Skeletal muscle tissue (tissue), 4 donors: ENCODE measurements around the gene CAPN10. TPM values are rescaled to one million over a fixed set of nuclear protein-coding genes. Genes with fewer than 3 reads are reported as not detected.

Experiments
- H3K27ac ChIP-seq: one replicate; pipeline ENCODE4 v1.7.0; 2013; ENCODE audit warnings: mild to moderate bottlenecking, low read depth, low read length, inconsistent platforms
- H3K27me3 ChIP-seq, 3 donors: one replicate each; pipeline ENCODE4 v1.7.0; 2013; ENCODE audit warnings: low read length in 3 of 3; ENCODE audit not compliant: control insufficient read depth in 3 of 3, insufficient read depth in 3 of 3
- H3K36me3 ChIP-seq, 3 donors: one replicate each; pipeline ENCODE4 v1.7.0; 2013; ENCODE audit warnings: low read length in 3 of 3; ENCODE audit not compliant: control insufficient read depth in 3 of 3, insufficient read depth in 3 of 3
- H3K4me1 ChIP-seq, 3 donors: one replicate each; pipeline ENCODE4 v1.7.0; 2013; ENCODE audit warnings: low read length in 3 of 3, mild to moderate bottlenecking in 3 of 3; ENCODE audit not compliant: control insufficient read depth in 3 of 3, insufficient read depth in 3 of 3
- H3K4me3 ChIP-seq, 3 donors: one replicate each; pipeline ENCODE4 v1.7.0; 2013; ENCODE audit warnings: low read length in 3 of 3
- H3K9ac ChIP-seq, 3 donors: one replicate each; pipeline ENCODE4 v1.7.0; 2013; ENCODE audit warnings: low read length in 3 of 3, mild to moderate bottlenecking in 3 of 3, moderate library complexity in 2 of 3, low read depth in 1 of 3
- H3K9me3 ChIP-seq, 3 donors: one replicate each; pipeline ENCODE4 v1.7.0; 2013; ENCODE audit warnings: low read length in 3 of 3; ENCODE audit not compliant: control insufficient read depth in 3 of 3
- total RNA-seq: library from RNA; depleted of rRNA; stranded (reverse); fragments of >200 nt; gene quantifications from one replicate; pipeline ENCODE4 v1.2.3, GENCODE V29; 2014
- donor health status: Osteomylitis.

Gene CAPN10
- total RNA-seq, 1 donor from 2014 or later = 12.0 TPM

GRCh38 chr2:240595381-240596079 lies 9.0 kb downstream of the CAPN10 start:
- Histone ChIP-seq H3K4me1 (peaks cover 7 to 16% (median 9%) of the 10 kb centered on the region in 3 donors), H3K9ac (peak overlapping the region in 1 of 3 donors; percentile 27), H3K4me3 (no peak overlapping the region), H3K27ac (no peak overlapping the region), H3K27me3 (no peaks in the 10 kb centered on the region), H3K9me3 (no peaks in the 10 kb centered on the region), H3K36me3 (peaks cover 31 to 37% (median 35%) of the 10 kb centered on the region in 3 donors)

- H3K4me1 ChIP-seq = peaks cover 7 to 16% (median 9%) of the 10 kb centered on the region in 3 donors
- H3K9me3 ChIP-seq = no peaks in the 10 kb centered on the region
- H3K9ac ChIP-seq = no peak overlapping the region
- H3K27ac ChIP-seq = no peak overlapping the region
- no peaks in the 10 kb centered on the region for H3K27me3 ChIP-seq
- peaks cover 29 to 36% (median 30%) of the 10 kb centered on the region in 3 donors for H3K36me3 ChIP-seq
- H3K4me3 ChIP-seq = peak overlapping the region in 1 of 3 donors; percentile 9
Observed at GRCh38 chr2:240596080-240596460, 9.5 kb downstream of the CAPN10 start.

GRCh38 chr2:240596491-240596931 lies 10.0 kb downstream of the CAPN10 start:
- Histone ChIP-seq H3K4me1 (peaks cover 7 to 16% (median 9%) of the 10 kb centered on the region in 3 donors), H3K9me3 (no peaks in the 10 kb centered on the region), H3K9ac (peak overlapping the region in 1 of 3 donors; percentile 3), H3K27me3 (no peaks in the 10 kb centered on the region), H3K4me3 (peak overlapping the region in 2 of 3 donors; percentile 9 to 22), H3K27ac (no peak overlapping the region), H3K36me3 (peaks cover 24 to 32% (median 29%) of the 10 kb centered on the region in 3 donors)

GRCh38 chr2:240597054-240597418 lies 10.5 kb downstream of the CAPN10 start:
- no peak overlapping the region for H3K4me3 ChIP-seq
- H3K27ac ChIP-seq = no peak overlapping the region
- no peaks in the 10 kb centered on the region for H3K9me3 ChIP-seq
- H3K36me3 ChIP-seq = peaks cover 21 to 27% (median 27%) of the 10 kb centered on the region in 3 donors
- H3K4me1 ChIP-seq = peaks cover 7 to 16% (median 9%) of the 10 kb centered on the region in 3 donors
- H3K9ac ChIP-seq = no peak overlapping the region
- H3K27me3 ChIP-seq = no peaks in the 10 kb centered on the region

GRCh38 chr2:240597419-240598181 lies 11.1 kb downstream of the CAPN10 start:
- Histone ChIP-seq H3K27me3 (no peaks in the 10 kb centered on the region), H3K4me3 (no peak overlapping the region), H3K9ac (no peak overlapping the region), H3K36me3 (peaks cover 17 to 23% (median 22%) of the 10 kb centered on the region in 3 donors), H3K27ac (no peak overlapping the region), H3K9me3 (no peaks in the 10 kb centered on the region), H3K4me1 (peaks cover 7 to 16% (median 9%) of the 10 kb centered on the region in 3 donors)

- no peak overlapping the region for H3K4me3 ChIP-seq
- H3K27me3 ChIP-seq = no peaks in the 10 kb centered on the region
- no peaks in the 10 kb centered on the region for H3K9me3 ChIP-seq
- H3K9ac ChIP-seq = no peak overlapping the region
- H3K27ac ChIP-seq = no peak overlapping the region
- H3K4me1 ChIP-seq = peaks cover 7 to 16% (median 9%) of the 10 kb centered on the region in 3 donors
- peaks cover 17 to 22% (median 18%) of the 10 kb centered on the region in 3 donors for H3K36me3 ChIP-seq
Observed at GRCh38 chr2:240598311-240598911, 11.9 kb downstream of the CAPN10 start.

- H3K9me3 ChIP-seq = no peaks in the 10 kb centered on the region
- H3K27me3 ChIP-seq = no peaks in the 10 kb centered on the region
- H3K9ac ChIP-seq = no peak overlapping the region
- H3K27ac ChIP-seq = no peak overlapping the region
- peaks cover 12 to 22% (median 17%) of the 10 kb centered on the region in 3 donors for H3K36me3 ChIP-seq
- peaks cover 8 to 18% (median 9%) of the 10 kb centered on the region in 3 donors for H3K4me1 ChIP-seq
- H3K4me3 ChIP-seq = no peak overlapping the region
Observed at GRCh38 chr2:240599141-240599583, 12.6 kb downstream of the CAPN10 start.

GRCh38 chr2:240600451-240600961 lies 14.0 kb downstream of the CAPN10 start:
- Histone ChIP-seq H3K4me1 (peaks cover 10 to 22% (median 13%) of the 10 kb centered on the region in 3 donors), H3K27me3 (no peaks in the 10 kb centered on the region), H3K9me3 (no peaks in the 10 kb centered on the region), H3K9ac (no peak overlapping the region), H3K4me3 (no peak overlapping the region), H3K36me3 (peaks cover 10 to 22% (median 17%) of the 10 kb centered on the region in 3 donors), H3K27ac (no peak overlapping the region)

- Histone ChIP-seq H3K36me3 (peaks cover 9 to 22% (median 17%) of the 10 kb centered on the region in 3 donors), H3K9me3 (no peaks in the 10 kb centered on the region), H3K4me3 (no peak overlapping the region), H3K4me1 (peaks cover 6 to 15% (median 8%) of the 10 kb centered on the region in 3 donors), H3K27ac (no peak overlapping the region), H3K9ac (no peak overlapping the region), H3K27me3 (no peaks in the 10 kb centered on the region)
Observed at GRCh38 chr2:240601061-240601830, 14.7 kb downstream of the CAPN10 start.
